GM18519 (cell line): ENCODE data around the gene MLST8.
"Not testable (repeated sequence)": the region's sequence is repeated elsewhere in the genome, so short reads cannot be mapped to it uniquely, and the experiment has no call there.

Source experiments
- ATAC-seq: cut with Tn5 transposase; IDR thresholded peaks from one replicate; pipeline ENCODE4 v1.9.1; 2021; ENCODE audit warnings: mild to moderate bottlenecking, moderate library complexity; ENCODE audit not compliant: unreplicated experiment, low FRiP score

Gene MLST8

GRCh38 chr16:2238838-2239675, 33.8 kb downstream of the MLST8 start:
- ATAC-seq, result no peak

- not testable (repeated sequence) for ATAC-seq
Measured at GRCh38 chr16:2240331-2240730, 35.1 kb downstream of the MLST8 start.

GRCh38 chr16:2242598-2242997, 37.3 kb downstream of the MLST8 start:
- no peak for ATAC-seq

GRCh38 chr16:2243031-2243528, 37.8 kb downstream of the MLST8 start:
- ATAC-seq, result no peak

DNA sequence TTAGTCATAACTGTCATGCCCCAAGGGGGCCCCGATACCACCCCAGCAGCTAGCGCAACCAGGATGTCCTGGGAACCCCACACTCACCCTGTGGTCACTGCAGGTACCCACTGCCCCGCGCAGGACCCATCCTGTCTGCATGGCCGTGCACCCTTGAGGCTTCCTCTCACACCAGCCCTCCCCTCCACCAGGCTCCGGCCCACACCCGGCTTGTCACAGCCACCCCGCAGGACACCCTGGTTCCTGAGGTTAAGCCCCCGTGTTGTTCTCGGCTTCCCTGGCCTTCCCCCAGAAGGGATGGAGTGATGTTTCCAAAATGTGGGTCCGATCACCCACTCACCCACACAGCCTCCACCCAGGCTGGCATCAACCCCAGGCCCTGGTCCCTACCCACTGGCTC, 38.5 kb downstream of the MLST8 start:
- no peak for ATAC-seq

DNA sequence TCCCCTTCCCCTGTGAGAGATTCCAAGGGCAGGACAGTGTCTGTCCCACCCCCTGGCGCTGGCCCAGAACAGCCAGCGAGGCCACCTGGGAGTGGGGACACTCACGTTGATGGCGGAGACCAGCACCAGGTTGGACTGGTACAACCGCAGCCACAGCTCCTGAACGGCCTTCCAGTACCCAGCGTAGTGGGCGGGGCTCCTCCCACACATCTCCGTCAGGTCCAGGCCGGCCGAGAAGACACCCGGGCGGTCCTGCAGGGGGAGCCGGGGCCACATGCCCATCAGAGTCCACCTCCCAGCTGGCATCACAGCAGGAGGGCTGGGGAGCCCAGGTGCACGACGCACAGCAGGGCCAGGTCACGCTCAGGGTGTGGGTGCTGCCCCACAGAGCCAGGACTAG, 39.0 kb downstream of the MLST8 start:
- ATAC-seq, result no peak

- no peak for ATAC-seq
Measured at GRCh38 chr16:2244926-2245795, 39.9 kb downstream of the MLST8 start.

DNA sequence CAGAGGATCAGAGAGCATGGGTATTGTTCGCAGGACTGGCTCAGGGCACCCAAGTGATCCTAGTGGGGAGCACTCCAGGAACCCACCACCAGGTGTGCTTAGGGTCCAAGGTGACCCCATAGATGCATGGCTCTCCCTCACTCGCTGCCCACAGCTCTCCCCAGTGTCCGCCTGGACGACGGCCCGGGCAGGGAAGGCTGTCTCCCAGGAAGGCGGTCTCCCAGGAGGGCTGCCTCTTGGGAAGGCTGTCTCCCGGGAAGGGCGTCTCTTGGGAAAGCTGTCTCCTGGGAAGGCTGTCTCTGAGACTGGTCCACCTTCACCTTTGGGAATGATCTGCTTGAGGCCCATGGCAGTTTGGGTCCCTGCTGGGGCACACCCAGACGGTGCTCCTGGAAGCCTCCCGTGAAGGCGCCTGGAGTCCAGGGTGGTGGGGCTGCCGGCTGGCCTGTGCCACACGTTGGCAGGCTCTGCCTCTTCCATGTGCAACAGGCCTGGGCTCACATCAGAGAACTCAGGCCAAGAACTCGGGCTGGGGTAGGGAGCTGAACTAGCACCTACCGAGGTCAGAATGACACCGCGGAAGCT, 41.1 kb downstream of the MLST8 start:
- no peak for ATAC-seq

DNA sequence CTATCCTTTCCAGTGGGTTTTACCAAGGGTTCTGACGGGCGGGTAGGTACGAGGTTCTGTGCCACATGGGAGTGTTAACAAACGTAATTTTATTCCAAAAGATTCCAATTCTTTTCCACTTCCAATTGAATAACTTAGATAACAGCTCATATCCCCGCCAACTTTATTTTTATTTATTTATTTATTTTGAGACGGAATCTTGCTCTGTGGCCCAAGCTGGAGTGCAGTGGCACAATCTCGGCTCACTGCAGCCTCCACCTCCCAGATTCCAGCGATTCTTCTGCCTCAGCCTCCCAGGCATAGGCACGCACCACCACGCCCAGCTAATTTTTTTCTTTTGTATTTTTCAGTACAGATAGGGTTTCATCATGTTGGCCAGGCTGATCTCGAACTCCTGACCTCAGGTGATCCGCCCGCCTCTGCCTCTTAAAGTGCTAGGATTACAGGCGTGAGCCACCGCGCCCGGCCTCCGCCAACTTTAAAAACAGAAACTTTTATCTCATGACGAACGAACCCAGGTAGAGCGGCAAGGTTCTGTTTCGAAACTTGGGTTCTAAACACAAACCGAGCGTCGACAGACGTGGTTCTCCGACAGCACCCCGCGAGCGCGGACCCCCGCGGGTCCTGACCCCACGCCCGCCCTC, 45.5 kb downstream of the MLST8 start:
- ATAC-seq, result no peak

GRCh38 chr16:2251296-2252111, 46.2 kb downstream of the MLST8 start, which contains the start of gene ECI1:
TSS of gene ECI1 (minus strand) at chr16:2251587. CDS start at chr16:2251566, 21 bp downstream.
- peak; percentile 68 for ATAC-seq

GRCh38 chr16:2252806-2253148, 47.5 kb downstream of the MLST8 start:
- no peak for ATAC-seq

GRCh38 chr16:2253293-2253692, 48.0 kb downstream of the MLST8 start:
- ATAC-seq, result no peak

DNA sequence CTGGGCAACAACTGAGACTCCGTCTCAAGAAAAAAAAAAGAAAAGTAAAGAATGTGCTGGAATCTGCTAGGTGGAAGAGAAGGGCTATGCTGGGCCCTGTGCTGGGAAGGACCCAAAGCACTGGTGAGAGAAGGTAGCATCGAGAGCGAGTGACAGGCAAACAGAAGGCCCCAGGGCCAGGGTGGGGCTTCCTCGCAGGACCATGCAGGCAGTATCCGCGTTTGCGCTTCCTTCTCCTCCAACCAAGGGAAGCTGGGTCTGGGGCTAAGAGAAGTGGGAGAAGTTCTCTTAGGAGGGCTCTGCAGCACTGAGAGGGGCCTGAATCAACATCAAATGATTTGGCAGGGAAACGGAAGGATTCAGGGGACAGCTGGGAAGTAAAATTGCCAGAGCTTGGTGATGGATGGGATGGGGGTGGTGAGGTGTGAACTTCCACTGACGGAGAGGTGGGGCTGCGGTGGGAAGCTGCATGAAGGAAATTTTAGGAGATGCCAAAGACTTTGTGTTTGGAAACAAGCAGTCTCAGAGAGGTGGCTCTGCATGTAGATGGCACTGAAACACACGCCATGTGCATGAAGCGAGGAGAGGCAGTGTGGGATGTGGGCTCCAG, 51.4 kb downstream of the MLST8 start:
- no peak for ATAC-seq

GRCh38 chr16:2257726-2258125, 52.5 kb downstream of the MLST8 start:
- ATAC-seq, result no peak

DNA sequence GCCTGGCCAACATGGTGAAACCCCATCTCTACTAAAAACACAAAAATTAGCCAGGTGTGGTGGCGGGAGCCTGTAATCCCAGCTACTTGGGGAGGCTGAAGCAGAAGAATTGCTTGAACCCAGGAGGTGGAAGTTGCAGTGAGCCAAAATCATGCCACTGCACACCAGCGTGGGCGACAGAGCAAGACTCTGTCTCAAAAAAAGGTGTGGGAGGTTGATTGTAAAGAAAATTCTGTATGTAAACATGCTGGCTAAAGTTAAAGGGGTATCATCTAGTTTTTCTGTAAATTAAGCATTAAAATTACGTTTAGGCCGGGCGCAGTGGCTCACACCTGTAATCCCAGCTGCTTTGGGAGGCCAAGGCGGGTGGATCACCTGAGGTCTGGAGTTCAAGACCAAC, 53.3 kb downstream of the MLST8 start:
- ATAC-seq, result not testable (repeated sequence)
